Effector CD8-positive, alpha-beta T cell (primary cell): Measurements from ENCODE around the gene CDKN1C.
A peak's percentile ranks its signal among the peaks of the same experiment; 100 is the strongest.

Source experiments
- DNase-seq: peaks from one replicate; lab custom pipeline; 2025; lab: John Stamatoyannopoulos, UW
- total RNA-seq, 4 experiments: gene quantifications; one replicate each; lab custom pipeline; 2026; lab: John Stamatoyannopoulos, UW

The CDKN1C gene
- total RNA-seq: 1.8 to 6.2 (median 3.2) reads per million in 4 experiments

GRCh38 chr11:2885678-2886081, at the start of gene CDKN1C:
Gene CDKN1C, minus strand, starts transcription at chr11:2885775. Its CDS starts 319 bp downstream, at chr11:2885456.
- DNase-seq: peak; percentile 82

GRCh38 chr11:2934611-2935239, 49.1 kb upstream of the CDKN1C start:
- DNase-seq: no peak

GRCh38 chr11:2934021-2934550, 48.5 kb upstream of the CDKN1C start:
- no peak for DNase-seq

GRCh38 chr11:2933375-2934020, 47.9 kb upstream of the CDKN1C start:
- no peak for DNase-seq

- no peak for DNase-seq
Measured at GRCh38 chr11:2932850-2933251, 47.3 kb upstream of the CDKN1C start.

GRCh38 chr11:2931771-2932738, 46.5 kb upstream of the CDKN1C start:
- DNase-seq: no peak

GRCh38 chr11:2931420-2931746, 45.8 kb upstream of the CDKN1C start:
- DNase-seq: no peak

GRCh38 chr11:2930704-2931419, 45.3 kb upstream of the CDKN1C start:
- no peak for DNase-seq

- DNase-seq: no peak
Measured at GRCh38 chr11:2929950-2930703, 44.6 kb upstream of the CDKN1C start.

- no peak for DNase-seq
Measured at GRCh38 chr11:2929531-2929949, 44.0 kb upstream of the CDKN1C start.

GRCh38 chr11:2928605-2929530, 43.3 kb upstream of the CDKN1C start, which contains the start of gene PHLDA2:
Gene PHLDA2, minus strand, starts transcription at chr11:2929420. Its CDS starts 56 bp downstream, at chr11:2929364.
- DNase-seq: peak; percentile 36

GRCh38 chr11:2927851-2928604, 42.5 kb upstream of the CDKN1C start:
- no peak for DNase-seq

- DNase-seq: no peak
Measured at GRCh38 chr11:2927121-2927800, 41.7 kb upstream of the CDKN1C start.

GRCh38 chr11:2926611-2927051, 41.1 kb upstream of the CDKN1C start:
- no peak for DNase-seq

- no peak for DNase-seq
Measured at GRCh38 chr11:2924821-2925675, 39.5 kb upstream of the CDKN1C start.

- DNase-seq: no peak
Measured at GRCh38 chr11:2924381-2924780, 38.8 kb upstream of the CDKN1C start.
